ENCODE measurements around the gene SLC7A5. TPM values are rescaled to one million over a fixed set of nuclear protein-coding genes. Genes with fewer than 3 reads are reported as not detected.

Gene SLC7A5
- total and polyA plus RNA-seq, 2 of the 4 experiments (the other 2 are of a cell fraction) = 11.3 to 101 TPM

DNA sequence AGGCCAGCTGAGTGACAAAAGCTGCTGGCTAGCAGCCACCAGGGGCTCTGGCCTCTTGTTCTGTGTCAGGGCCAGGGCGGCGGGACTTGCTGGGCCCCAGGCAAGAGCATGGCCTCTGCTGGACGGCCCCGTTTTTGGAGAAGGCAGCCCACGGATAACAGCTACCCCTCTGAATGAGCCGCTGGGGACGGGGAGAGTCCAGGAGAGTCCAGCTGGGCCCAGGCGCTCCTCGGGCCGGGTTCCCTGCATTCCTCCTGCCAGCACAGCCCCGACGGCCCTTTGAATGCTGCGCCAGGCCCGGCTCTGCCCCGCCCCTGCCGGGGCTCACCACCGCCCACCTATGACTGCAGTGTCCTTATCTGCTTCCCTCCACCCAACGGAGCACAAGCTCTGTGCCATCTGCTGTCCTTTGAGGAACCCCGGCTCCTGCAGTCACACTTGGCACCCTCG is 33.4 kb downstream of the SLC7A5 start:
- Histone ChIP-seq H3K4ac (ENCODE audit: low read depth, low read length) (no peak overlapping the region), H2BK5ac (ENCODE audit: low read depth, low read length, poor library complexity, severe bottlenecking) (no peak overlapping the region), H3K79me1 (ENCODE audit: low read depth in 1 of 2, low read length in 2 of 2) (peaks cover 0 to 38% of the 10 kb centered on the region in 2 experiments; a peak in 3 of 4 replicates), H2AK9ac (replicated peaks; ENCODE audit: low read depth, low read length, poor library complexity) (no peak overlapping the region), H3K9ac (ENCODE audit: low read depth, low read length) (no peak overlapping the region), H4K20me1 (ENCODE audit: insufficient read depth, low read length) (peaks cover 51% of the 10 kb centered on the region), H3K9me3 (ENCODE audit: control insufficient read depth, insufficient read depth, low read length) (no peaks in the 10 kb centered on the region), H2BK120ac (ENCODE audit: low read depth, low read length) (no peak overlapping the region), H2AFZ (replicated peaks; ENCODE audit: low read length, poor library complexity) (no peak overlapping the region), H4K5ac (ENCODE audit: low read depth, low read length) (no peak overlapping the region), H3K18ac (ENCODE audit: low read depth, low read length) (no peak overlapping the region), H3K9me1 (ENCODE audit: insufficient read depth, low read length) (no peaks in the 10 kb centered on the region), H2BK15ac (ENCODE audit: low read depth, low read length) (no peak overlapping the region), H4K8ac (ENCODE audit: low read depth in 2 of 2, low read length in 2 of 2) (no peak overlapping the region), H3K36me3 (ENCODE audit: control insufficient read depth, insufficient read depth, low read length) (peaks cover 90% of the 10 kb centered on the region), H3K14ac (replicated peaks; ENCODE audit: low read depth, low read length) (no peak overlapping the region), H4K91ac (ENCODE audit: insufficient read depth, low read depth, low read length) (no peak overlapping the region), H2AK5ac (ENCODE audit: low read depth, low read length) (no peak overlapping the region), H3K27me3 (ENCODE audit: control insufficient read depth, insufficient read depth, low read length) (no peaks in the 10 kb centered on the region), H2BK20ac (ENCODE audit: low read depth, low read length) (no peak overlapping the region), H3K4me3 (ENCODE audit: insufficient read depth, low read depth, low read length) (no peak overlapping the region), H3K4me2 (ENCODE audit: low read depth, low read length) (no peak overlapping the region), H3K56ac (ENCODE audit: extremely low read depth, insufficient read depth, low read length) (no peak overlapping the region), H3K23ac (ENCODE audit: low read depth, low read length) (no peak overlapping the region), H3K27ac (ENCODE audit: insufficient read depth, low read length) (no peak overlapping the region), H3K4me1 (ENCODE audit: control insufficient read depth, insufficient read depth, low read length) (peaks cover 6% of the 10 kb centered on the region; the same call in 1 of the 2 replicates)
- intact Hi-C loops (cut with micrococcal nuclease) = no loop called here
- no TSS peak for BruUV-seq (replicated peaks)
- CTCF ChIA-PET = interaction anchor here (1.4 to 1.9 kb wide), 2 partner anchors 14 to 57 kb away, joined by 6 to 7 read pairs; no protein-coding TSS in a partner anchor
- in situ Hi-C loops (cut with MboI; ENCODE audit: low sequenced_read_pairs) = no loop called here
- ATAC-seq (ENCODE audit: low read depth) (no peak), DNase-seq (no peak)
- dilution Hi-C loops (cut with HindIII; ENCODE audit: low sequenced_read_pairs, unreplicated experiment) = no loop called here
- no peak for TF ChIP-seq RFX5 (IDR thresholded peaks at IDR 0.05; ENCODE audit: low read depth, low read length)
- TF ChIP-seq MAZ (IDR thresholded peaks at IDR 0.05; ENCODE audit: borderline replicate concordance, low read depth, low read length) = no peak
- no peak for TF ChIP-seq RAD21 (IDR thresholded peaks at IDR 0.05; ENCODE audit: low read length)
- no peak for TF ChIP-seq SMC3 (IDR thresholded peaks at IDR 0.05; ENCODE audit: low read depth, low read length)
- TF ChIP-seq ELK1 (IDR thresholded peaks at IDR 0.05; ENCODE audit: borderline replicate concordance, low read depth, low read length) = no peak
- TF ChIP-seq CHD1 (IDR thresholded peaks at IDR 0.05; ENCODE audit: low read depth, low read length) = no peak
- TF ChIP-seq CTCF (conservative IDR thresholded peaks at IDR 0.05; ENCODE audit: low read depth, low read length) = no peak
- TF ChIP-seq CEBPB (IDR thresholded peaks at IDR 0.05; ENCODE audit: low read depth, low read length) = no peak
- POLR2A ChIA-PET (ENCODE audit: unreplicated experiment) = no interaction called here
- WGBS, 2 experiments (ENCODE audit: extremely low coverage in 2 of 2, insufficient read length in 1 of 2) = 83% methylated on average over 12 of the region's 20 CpGs; no CpG with 5 or more reads in 1 of the 2 experiments
